ENCODE data around the gene IL4.
A peak's percentile ranks its signal among the peaks of the same experiment; 100 is the strongest.
"Not testable (repeated sequence)": the region's sequence is repeated elsewhere in the genome, so short reads cannot be mapped to it uniquely, and the experiment has no call there.

IL4 gene

GRCh38 chr5:132690156-132690555, 16.4 kb downstream of the IL4 start:
- no peaks in the 10 kb centered on the region for H3K9me3 Mint-ChIP-seq
- H3K4me3 Mint-ChIP-seq, result no peak overlapping the region
- H3K27ac Mint-ChIP-seq, result no peak overlapping the region
- H3K27me3 Mint-ChIP-seq, result no peaks in the 10 kb centered on the region
- peaks cover 5% of the 10 kb centered on the region for H3K36me3 Mint-ChIP-seq (ENCODE audit: low read depth)
- peaks cover 33% of the 10 kb centered on the region for H3K4me1 Mint-ChIP-seq (ENCODE audit: low read depth)

- not testable (repeated sequence) for H3K4me3 Mint-ChIP-seq; H3K36me3 Mint-ChIP-seq (ENCODE audit: low read depth); H3K27me3 Mint-ChIP-seq; H3K9me3 Mint-ChIP-seq
- Mint-ChIP-seq H3K27ac (peak overlapping the region; percentile 43), H3K4me1 (ENCODE audit: low read depth) (peaks cover 27% of the 10 kb centered on the region)
Observed at GRCh38 chr5:132691755-132692631, 18.2 kb downstream of the IL4 start.

- Mint-ChIP-seq H3K36me3 (ENCODE audit: low read depth) (peaks cover 9% of the 10 kb centered on the region), H3K27ac (no peak overlapping the region), H3K27me3 (no peaks in the 10 kb centered on the region), H3K4me3 (no peak overlapping the region), H3K4me1 (ENCODE audit: low read depth) (peaks cover 27% of the 10 kb centered on the region), H3K9me3 (no peaks in the 10 kb centered on the region)
Observed at GRCh38 chr5:132692632-132692967, 18.8 kb downstream of the IL4 start.

- Mint-ChIP-seq H3K9me3 (no peaks in the 10 kb centered on the region), H3K36me3 (ENCODE audit: low read depth) (peaks cover 28% of the 10 kb centered on the region), H3K27ac (no peak overlapping the region)
Observed at GRCh38 chr5:132695956-132696355, 22.2 kb downstream of the IL4 start.

GRCh38 chr5:132704875-132705274, 31.1 kb downstream of the IL4 start:
- H3K27ac Mint-ChIP-seq, result no peak overlapping the region
- H3K4me3 Mint-ChIP-seq, result no peak overlapping the region
- H3K36me3 Mint-ChIP-seq (ENCODE audit: low read depth), result peaks cover 37% of the 10 kb centered on the region
- H3K4me1 Mint-ChIP-seq (ENCODE audit: low read depth), result no peaks in the 10 kb centered on the region
- H3K9me3 Mint-ChIP-seq, result no peaks in the 10 kb centered on the region
- no peaks in the 10 kb centered on the region for H3K27me3 Mint-ChIP-seq

More at GRCh38 chr5:132695956-132696355, 22.2 kb downstream of the IL4 start:
- Mint-ChIP-seq H3K27me3 (no peaks in the 10 kb centered on the region), H3K4me1 (ENCODE audit: low read depth) (peaks cover 6% of the 10 kb centered on the region), H3K4me3 (no peak overlapping the region)

- no peak overlapping the region for H3K4me3 Mint-ChIP-seq
- no peaks in the 10 kb centered on the region for H3K4me1 Mint-ChIP-seq (ENCODE audit: low read depth)
- no peak overlapping the region for H3K27ac Mint-ChIP-seq
- peaks cover 13% of the 10 kb centered on the region for H3K36me3 Mint-ChIP-seq (ENCODE audit: low read depth)
- no peaks in the 10 kb centered on the region for H3K27me3 Mint-ChIP-seq
- no peaks in the 10 kb centered on the region for H3K9me3 Mint-ChIP-seq
Observed at GRCh38 chr5:132708645-132709044, 34.9 kb downstream of the IL4 start.

GRCh38 chr5:132714456-132715307, 40.9 kb downstream of the IL4 start:
- H3K27me3 Mint-ChIP-seq, result no peaks in the 10 kb centered on the region
- H3K9me3 Mint-ChIP-seq, result no peaks in the 10 kb centered on the region
- H3K4me3 Mint-ChIP-seq, result no peak overlapping the region
- H3K27ac Mint-ChIP-seq, result no peak overlapping the region
- H3K36me3 Mint-ChIP-seq (ENCODE audit: low read depth), result peaks cover 7% of the 10 kb centered on the region
- peaks cover 12% of the 10 kb centered on the region for H3K4me1 Mint-ChIP-seq (ENCODE audit: low read depth)

GRCh38 chr5:132718544-132719312, 44.9 kb downstream of the IL4 start:
- Mint-ChIP-seq H3K36me3 (ENCODE audit: low read depth) (peaks cover 12% of the 10 kb centered on the region), H3K9me3 (no peaks in the 10 kb centered on the region), H3K4me1 (ENCODE audit: low read depth) (peaks cover 12% of the 10 kb centered on the region), H3K27ac (no peak overlapping the region), H3K4me3 (no peak overlapping the region), H3K27me3 (no peaks in the 10 kb centered on the region)

- Mint-ChIP-seq H3K4me1 (ENCODE audit: low read depth) (no peaks in the 10 kb centered on the region), H3K4me3 (no peak overlapping the region), H3K36me3 (ENCODE audit: low read depth) (peaks cover 28% of the 10 kb centered on the region), H3K27me3 (no peaks in the 10 kb centered on the region), H3K27ac (no peak overlapping the region), H3K9me3 (no peaks in the 10 kb centered on the region)
Observed at GRCh38 chr5:132725745-132726144, 52.0 kb downstream of the IL4 start.

GRCh38 chr5:132729896-132730295, 56.1 kb downstream of the IL4 start:
- no peak overlapping the region for H3K4me3 Mint-ChIP-seq
- H3K27me3 Mint-ChIP-seq, result no peaks in the 10 kb centered on the region
- peaks cover 18% of the 10 kb centered on the region for H3K36me3 Mint-ChIP-seq (ENCODE audit: low read depth)
- H3K4me1 Mint-ChIP-seq (ENCODE audit: low read depth), result peaks cover 5% of the 10 kb centered on the region
- H3K27ac Mint-ChIP-seq, result no peak overlapping the region
- H3K9me3 Mint-ChIP-seq, result no peaks in the 10 kb centered on the region

Data from stimulated activated naive CD8-positive, alpha-beta T cell treated with anti-CD3 and anti-CD28 coated beads, Interleukin-15, Interleukin-2, amounts not matched to agents 100 ng/mL and 50 ng/mL, for 24 hours (primary cell).